RWPE2 (cell line): ENCODE results near the gene OSTF1.

Experiments used
- ATAC-seq: fragments of 200-7000 bp; cut with Tn5 transposase; 3 replicates; pipeline ENCODE4 v1.9.1; 2021; ENCODE audit warnings: low read depth
- DNase-seq: peaks from one replicate; pipeline ENCODE4 v3.0.0-alpha.2; 2020; ENCODE audit warnings: low spot score
- H3K27ac ChIP-seq: fragments of 450-650 bp; 2 replicates; pipeline ENCODE4 v1.5.1; 2017; ENCODE audit warnings: mild to moderate bottlenecking; ENCODE audit not compliant: poor library complexity, severe bottlenecking
- H3K27me3 ChIP-seq: fragments of 250-450 bp; sonication (Bioruptor Pico); 2 replicates; pipeline ENCODE4 v1.5.1; 2021; ENCODE audit warnings: mild to moderate bottlenecking, moderate library complexity; ENCODE audit not compliant: insufficient read depth, poor library complexity, severe bottlenecking
- H3K36me3 ChIP-seq: fragments of 250-450 bp; sonication (Bioruptor Pico); 2 replicates; pipeline ENCODE4 v1.5.1; 2020; ENCODE audit warnings: low read depth, mild to moderate bottlenecking, moderate library complexity
- H3K4me1 ChIP-seq: fragments of 250-450 bp; sonication (Bioruptor Pico); 2 replicates; pipeline ENCODE4 v1.5.1; 2021; ENCODE audit warnings: mild to moderate bottlenecking, moderate library complexity; ENCODE audit not compliant: insufficient read depth, poor library complexity, severe bottlenecking
- H3K4me3 ChIP-seq: fragments of 250-450 bp; sonication (Bioruptor Pico); 2 replicates; pipeline ENCODE4 v1.5.1; 2021; ENCODE audit warnings: mild to moderate bottlenecking, moderate library complexity; ENCODE audit not compliant: severe bottlenecking
- H3K9me3 ChIP-seq: fragments of 250-450 bp; sonication (Bioruptor Pico); 2 replicates; pipeline ENCODE4 v1.5.1; 2021; ENCODE audit warnings: mild to moderate bottlenecking, moderate library complexity; ENCODE audit not compliant: severe bottlenecking
- TF ChIP-seq, protein P1 (sequence below): fragments of 450-650 bp; IDR thresholded peaks from one replicate; pipeline ENCODE4 v1.5.1; 2017; ENCODE audit warnings: mild to moderate bottlenecking, moderate library complexity; ENCODE audit not compliant: poor library complexity, severe bottlenecking

The OSTF1 gene

DNA sequence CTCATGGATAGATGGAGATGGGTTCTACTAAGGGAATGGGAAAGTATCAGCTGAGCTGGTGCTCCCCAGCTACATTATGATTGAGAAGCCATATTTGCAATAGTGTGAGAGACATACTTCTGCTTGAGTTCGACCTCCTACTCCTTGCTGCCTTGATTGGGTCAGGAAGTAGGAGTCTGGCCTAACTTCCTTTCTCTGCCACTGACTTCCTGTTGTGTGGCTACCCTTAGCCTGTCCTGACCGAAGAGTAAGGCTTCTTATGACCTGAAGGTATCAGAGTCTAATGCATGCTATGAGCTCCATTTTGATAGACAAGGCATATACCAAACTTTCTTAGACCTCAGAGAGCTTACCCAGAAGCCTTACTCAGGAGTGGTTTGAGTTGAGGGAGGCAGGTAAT is 53.9 kb downstream of the OSTF1 start:
- H3K36me3 ChIP-seq = peaks cover 7% of the 10 kb centered on the region
- H3K27ac ChIP-seq = no peak overlapping the region
- H3K4me1 ChIP-seq = no peaks in the 10 kb centered on the region
- no peak for ATAC-seq
- no peak for DNase-seq
- H3K27me3 ChIP-seq = no peaks in the 10 kb centered on the region
- H3K4me3 ChIP-seq = no peak overlapping the region
- no peaks in the 10 kb centered on the region for H3K9me3 ChIP-seq
- TF ChIP-seq, protein P1, sequence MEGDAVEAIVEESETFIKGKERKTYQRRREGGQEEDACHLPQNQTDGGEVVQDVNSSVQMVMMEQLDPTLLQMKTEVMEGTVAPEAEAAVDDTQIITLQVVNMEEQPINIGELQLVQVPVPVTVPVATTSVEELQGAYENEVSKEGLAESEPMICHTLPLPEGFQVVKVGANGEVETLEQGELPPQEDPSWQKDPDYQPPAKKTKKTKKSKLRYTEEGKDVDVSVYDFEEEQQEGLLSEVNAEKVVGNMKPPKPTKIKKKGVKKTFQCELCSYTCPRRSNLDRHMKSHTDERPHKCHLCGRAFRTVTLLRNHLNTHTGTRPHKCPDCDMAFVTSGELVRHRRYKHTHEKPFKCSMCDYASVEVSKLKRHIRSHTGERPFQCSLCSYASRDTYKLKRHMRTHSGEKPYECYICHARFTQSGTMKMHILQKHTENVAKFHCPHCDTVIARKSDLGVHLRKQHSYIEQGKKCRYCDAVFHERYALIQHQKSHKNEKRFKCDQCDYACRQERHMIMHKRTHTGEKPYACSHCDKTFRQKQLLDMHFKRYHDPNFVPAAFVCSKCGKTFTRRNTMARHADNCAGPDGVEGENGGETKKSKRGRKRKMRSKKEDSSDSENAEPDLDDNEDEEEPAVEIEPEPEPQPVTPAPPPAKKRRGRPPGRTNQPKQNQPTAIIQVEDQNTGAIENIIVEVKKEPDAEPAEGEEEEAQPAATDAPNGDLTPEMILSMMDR = no peak

DNA sequence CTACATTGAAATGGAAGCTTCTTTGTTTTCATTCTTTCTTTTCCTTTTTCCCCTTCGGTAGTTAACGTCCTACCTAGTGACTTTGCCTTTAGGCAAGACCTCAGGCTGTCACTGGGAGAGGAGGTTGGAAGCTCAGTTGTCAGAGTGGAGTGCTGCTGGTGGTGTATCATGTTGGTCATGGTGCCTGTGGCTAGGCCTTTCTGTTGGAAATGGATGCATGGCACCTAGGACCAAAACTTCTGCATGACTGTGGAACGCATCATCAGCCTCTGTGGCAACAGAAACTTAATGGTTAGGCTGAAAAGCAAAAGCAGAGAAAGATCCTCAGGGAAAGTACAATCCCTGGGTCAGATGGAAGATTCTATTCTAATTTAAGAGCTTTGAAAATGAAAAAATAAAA is 57.9 kb downstream of the OSTF1 start:
- Histone ChIP-seq H3K36me3 (peaks cover 12% of the 10 kb centered on the region), H3K27me3 (no peaks in the 10 kb centered on the region), H3K4me1 (no peaks in the 10 kb centered on the region), H3K9me3 (no peaks in the 10 kb centered on the region), H3K27ac (no peak overlapping the region), H3K4me3 (no peak overlapping the region)
- ATAC-seq (no peak), DNase-seq (no peak)
- TF ChIP-seq, protein P1 = no peak

DNA sequence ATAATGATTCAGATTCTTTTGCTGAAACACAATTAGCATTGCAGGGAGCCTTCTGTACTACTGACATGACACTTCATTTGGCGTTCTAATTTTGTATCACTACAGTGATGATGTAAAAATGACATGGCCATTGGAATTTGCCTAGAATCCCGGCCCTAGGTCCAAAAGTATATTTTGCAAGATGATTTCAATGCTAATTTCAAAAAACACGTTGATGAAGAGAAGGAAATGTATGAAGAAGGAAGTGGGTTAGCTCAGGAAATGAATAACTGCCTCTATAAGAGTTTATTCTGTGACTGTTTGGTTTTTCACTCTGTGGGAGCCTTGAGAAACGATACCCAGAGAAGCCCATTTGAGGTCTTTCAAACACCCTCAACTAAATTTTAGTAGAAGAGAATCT is 59.3 kb downstream of the OSTF1 start:
- no peaks in the 10 kb centered on the region for H3K9me3 ChIP-seq
- TF ChIP-seq, protein P1 = no peak
- no peaks in the 10 kb centered on the region for H3K4me1 ChIP-seq
- H3K27me3 ChIP-seq = no peaks in the 10 kb centered on the region
- ATAC-seq = no peak
- no peak overlapping the region for H3K4me3 ChIP-seq
- H3K36me3 ChIP-seq = peaks cover 12% of the 10 kb centered on the region
- no peak for DNase-seq
- H3K27ac ChIP-seq = no peak overlapping the region

DNA sequence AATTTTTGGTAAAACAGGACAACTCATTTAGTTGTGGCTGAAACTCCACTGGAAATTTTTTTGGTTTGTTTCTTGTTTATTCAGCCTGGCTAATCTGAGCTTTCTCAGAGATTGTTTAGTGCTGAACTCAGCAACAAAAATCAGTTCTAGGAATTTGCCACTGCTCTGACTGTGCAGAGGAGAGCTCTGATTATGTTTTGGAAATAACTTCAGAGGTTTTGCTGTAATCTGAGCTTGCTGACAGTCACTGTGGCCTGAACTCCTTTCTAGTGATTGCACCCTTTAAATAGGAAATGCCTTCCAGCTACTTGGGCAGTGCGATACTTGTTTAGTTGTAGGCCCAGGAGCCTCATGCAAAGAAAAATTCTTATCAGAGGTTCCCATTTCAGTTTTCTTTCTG is 60.2 kb downstream of the OSTF1 start:
- Histone ChIP-seq H3K9me3 (no peaks in the 10 kb centered on the region), H3K27me3 (no peaks in the 10 kb centered on the region), H3K4me3 (no peak overlapping the region), H3K4me1 (no peaks in the 10 kb centered on the region), H3K27ac (no peak overlapping the region), H3K36me3 (peaks cover 12% of the 10 kb centered on the region)
- no peak for ATAC-seq
- TF ChIP-seq, protein P1 = no peak
- DNase-seq = no peak

DNA sequence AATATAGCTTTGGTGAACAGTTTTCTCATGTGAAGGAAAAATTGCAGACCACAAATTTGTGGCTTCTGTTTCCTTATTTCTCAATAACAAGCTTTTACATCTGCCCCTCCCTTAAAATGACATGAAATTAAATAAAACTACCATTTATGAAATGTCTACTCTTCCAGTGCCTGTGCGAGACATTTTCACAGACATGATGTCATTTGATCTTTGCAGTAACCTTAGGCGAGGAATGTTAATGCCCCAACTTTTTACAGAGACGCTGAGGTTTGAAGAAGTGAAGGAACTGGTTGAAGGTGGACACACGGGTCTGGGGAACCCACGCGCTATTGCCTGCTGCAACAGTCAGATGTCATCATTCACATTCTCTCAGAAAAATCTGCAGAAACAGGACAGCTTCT is 61.5 kb downstream of the OSTF1 start:
- ATAC-seq (no peak), DNase-seq (no peak)
- Histone ChIP-seq H3K4me3 (no peak overlapping the region), H3K36me3 (peaks cover 10% of the 10 kb centered on the region), H3K9me3 (no peaks in the 10 kb centered on the region), H3K27me3 (no peaks in the 10 kb centered on the region), H3K4me1 (no peaks in the 10 kb centered on the region), H3K27ac (no peak overlapping the region)
- TF ChIP-seq, protein P1 = no peak
